Stimulated activated CD8-positive, alpha-beta memory T cell treated with anti-CD3 and anti-CD28 coated beads, Interleukin-2, amount 100 ng/mL, for 48 hours (primary cell): ENCODE measurements around the gene TEKT5.
"Not testable (repeated sequence)": the region's sequence is repeated elsewhere in the genome, so short reads cannot be mapped to it uniquely, and the experiment has no call there.

Experiments used
- DNase-seq, 2 donors: peaks; one replicate each; pipeline ENCODE4 v3.0.0-alpha.2; 2020; ENCODE audit warnings: low read depth in 2 of 2

The TEKT5 gene

GRCh38 chr16:10694830-10695229 lies at the start of gene TEKT5:
Gene TEKT5 (minus strand): TSS chr16:10694930. CDS start chr16:10694873, 57 bp downstream.
- DNase-seq: no peak

- DNase-seq: peak; percentile 96 to 100
Observed at GRCh38 chr16:10743610-10744369, 49.1 kb upstream of the TEKT5 start, which contains the start of gene NUBP1. Gene NUBP1 (plus strand): TSS chr16:10743842. CDS start chr16:10743864, 22 bp downstream.

GRCh38 chr16:10743227-10743609 lies 48.5 kb upstream of the TEKT5 start:
- no peak for DNase-seq

- no peak for DNase-seq
Observed at GRCh38 chr16:10741844-10742243, 47.1 kb upstream of the TEKT5 start.

GRCh38 chr16:10741249-10741648 lies 46.5 kb upstream of the TEKT5 start:
- not testable (repeated sequence) for DNase-seq

GRCh38 chr16:10740845-10741208 lies 46.1 kb upstream of the TEKT5 start:
- DNase-seq: no peak

GRCh38 chr16:10740000-10740844 lies 45.5 kb upstream of the TEKT5 start:
- no peak for DNase-seq

GRCh38 chr16:10738231-10739077 lies 43.7 kb upstream of the TEKT5 start:
- peak; percentile 37 to 41 for DNase-seq

- peak in 1 of 2 donors; percentile 14 for DNase-seq
Observed at GRCh38 chr16:10737068-10737625, 42.4 kb upstream of the TEKT5 start.

- DNase-seq: no peak
Observed at GRCh38 chr16:10731790-10732189, 37.1 kb upstream of the TEKT5 start.

GRCh38 chr16:10729104-10730048 lies 34.6 kb upstream of the TEKT5 start:
- no peak for DNase-seq

- no peak for DNase-seq
Observed at GRCh38 chr16:10728003-10728887, 33.5 kb upstream of the TEKT5 start.

- DNase-seq: no peak
Observed at GRCh38 chr16:10708969-10709368, 14.2 kb upstream of the TEKT5 start.

- no peak for DNase-seq
Observed at GRCh38 chr16:10699756-10700155, 5.0 kb upstream of the TEKT5 start.

GRCh38 chr16:10694306-10694705 lies 424 bp downstream of the TEKT5 start:
- DNase-seq: no peak

GRCh38 chr16:10693889-10694288 lies 841 bp downstream of the TEKT5 start:
- no peak for DNase-seq

- no peak for DNase-seq
Observed at GRCh38 chr16:10692470-10692869, 2.3 kb downstream of the TEKT5 start.

- no peak for DNase-seq
Observed at GRCh38 chr16:10688726-10689125, 6.0 kb downstream of the TEKT5 start.

GRCh38 chr16:10688291-10688690 lies 6.4 kb downstream of the TEKT5 start:
- no peak for DNase-seq
